Neural crest cell (in vitro differentiated cells): Measurements from ENCODE around the gene KCNS1. TPM values are rescaled to one million over a fixed set of nuclear protein-coding genes. Genes with fewer than 3 reads are reported as not detected.
"Not testable (repeated sequence)": the region's sequence is repeated elsewhere in the genome, so short reads cannot be mapped to it uniquely, and the experiment has no call there.

Experiments
- DNase-seq: peaks from one replicate; pipeline ENCODE4 v3.0.0; 2021; ENCODE audit warnings: low read depth, mixed read lengths, low spot score
- H3K27ac Mint-ChIP-seq: one replicate; pipeline ENCODE4 v1.8.0; 2021; ENCODE audit warnings: mild to moderate bottlenecking, mixed read lengths; ENCODE audit not compliant: unreplicated experiment
- H3K27me3 Mint-ChIP-seq: 2 replicates; pipeline ENCODE4 v1.8.0; 2021; ENCODE audit warnings: low read depth, mild to moderate bottlenecking, mixed read lengths
- H3K36me3 Mint-ChIP-seq: 2 replicates; pipeline ENCODE4 v1.8.0; 2021; ENCODE audit warnings: low read depth, mild to moderate bottlenecking, mixed read lengths
- H3K4me1 Mint-ChIP-seq: 2 replicates; pipeline ENCODE4 v1.8.0; 2021; ENCODE audit warnings: mixed read lengths
- H3K4me3 Mint-ChIP-seq: one replicate; pipeline ENCODE4 v1.8.0; 2021; ENCODE audit warnings: mild to moderate bottlenecking, mixed read lengths
- H3K9me3 Mint-ChIP-seq: 2 replicates; pipeline ENCODE4 v1.8.0; 2021; ENCODE audit warnings: mixed read lengths
- total RNA-seq: library from RNA; stranded (reverse); gene quantifications from 2 replicates; pipeline ENCODE4 v1.2.1, GENCODE V29; 2021
- TF ChIP-seq, protein P1 (sequence below): fragments of 200-600 bp; sonication (generic); conservative IDR thresholded peaks from 2 replicates; pipeline ENCODE4 v1.5.0; 2021; ENCODE audit warnings: antibody characterized with exemption, mild to moderate bottlenecking

Gene KCNS1
- total RNA-seq, 1 donor from 2014 or later, result not detected

GRCh38 chr20:45069261-45069660 lies 31.7 kb downstream of the KCNS1 start:
- Mint-ChIP-seq H3K4me3 (no peak overlapping the region), H3K9me3 (peaks cover 2% of the 10 kb centered on the region), H3K36me3 (peaks cover 12% of the 10 kb centered on the region), H3K27ac (no peak overlapping the region), H3K4me1 (peaks cover 4% of the 10 kb centered on the region), H3K27me3 (no peaks in the 10 kb centered on the region)
- TF ChIP-seq, protein P1, sequence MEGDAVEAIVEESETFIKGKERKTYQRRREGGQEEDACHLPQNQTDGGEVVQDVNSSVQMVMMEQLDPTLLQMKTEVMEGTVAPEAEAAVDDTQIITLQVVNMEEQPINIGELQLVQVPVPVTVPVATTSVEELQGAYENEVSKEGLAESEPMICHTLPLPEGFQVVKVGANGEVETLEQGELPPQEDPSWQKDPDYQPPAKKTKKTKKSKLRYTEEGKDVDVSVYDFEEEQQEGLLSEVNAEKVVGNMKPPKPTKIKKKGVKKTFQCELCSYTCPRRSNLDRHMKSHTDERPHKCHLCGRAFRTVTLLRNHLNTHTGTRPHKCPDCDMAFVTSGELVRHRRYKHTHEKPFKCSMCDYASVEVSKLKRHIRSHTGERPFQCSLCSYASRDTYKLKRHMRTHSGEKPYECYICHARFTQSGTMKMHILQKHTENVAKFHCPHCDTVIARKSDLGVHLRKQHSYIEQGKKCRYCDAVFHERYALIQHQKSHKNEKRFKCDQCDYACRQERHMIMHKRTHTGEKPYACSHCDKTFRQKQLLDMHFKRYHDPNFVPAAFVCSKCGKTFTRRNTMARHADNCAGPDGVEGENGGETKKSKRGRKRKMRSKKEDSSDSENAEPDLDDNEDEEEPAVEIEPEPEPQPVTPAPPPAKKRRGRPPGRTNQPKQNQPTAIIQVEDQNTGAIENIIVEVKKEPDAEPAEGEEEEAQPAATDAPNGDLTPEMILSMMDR, result no peak
- DNase-seq, result no peak

- Mint-ChIP-seq H3K4me1 (peaks cover 4% of the 10 kb centered on the region), H3K9me3 (peaks cover 6% of the 10 kb centered on the region), H3K4me3 (no peak overlapping the region), H3K36me3 (peaks cover 16% of the 10 kb centered on the region), H3K27me3 (no peaks in the 10 kb centered on the region), H3K27ac (no peak overlapping the region)
- DNase-seq, result no peak
- TF ChIP-seq, protein P1, result no peak
Measured at GRCh38 chr20:45067558-45067957, 33.4 kb downstream of the KCNS1 start.

GRCh38 chr20:45067087-45067486 lies 33.8 kb downstream of the KCNS1 start:
- H3K36me3 Mint-ChIP-seq, result peaks cover 19% of the 10 kb centered on the region
- no peak overlapping the region for H3K27ac Mint-ChIP-seq
- TF ChIP-seq, protein P1, result no peak
- no peak overlapping the region for H3K4me3 Mint-ChIP-seq
- DNase-seq, result no peak
- H3K4me1 Mint-ChIP-seq, result peaks cover 4% of the 10 kb centered on the region
- H3K9me3 Mint-ChIP-seq, result peaks cover 6% of the 10 kb centered on the region
- no peaks in the 10 kb centered on the region for H3K27me3 Mint-ChIP-seq

DNA sequence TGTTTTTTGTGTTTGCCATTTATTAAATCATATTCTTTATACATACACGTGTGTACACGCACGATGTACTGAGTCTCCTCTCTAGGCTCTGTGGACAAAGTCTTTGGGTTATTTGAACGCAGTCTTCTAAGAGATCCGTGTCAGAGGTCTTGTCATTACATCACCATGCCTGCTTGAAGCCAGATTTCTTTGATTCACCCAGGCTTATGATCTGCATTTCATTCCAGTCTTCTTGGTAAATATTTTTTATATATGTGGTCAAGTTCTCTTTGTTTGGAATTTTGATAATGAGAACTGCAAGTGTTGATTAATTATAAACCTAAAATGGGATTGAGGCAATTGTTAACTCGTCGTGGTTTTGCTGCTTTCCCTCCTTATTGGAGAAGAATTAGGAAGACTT lies 34.6 kb downstream of the KCNS1 start:
- Mint-ChIP-seq H3K27me3 (no peaks in the 10 kb centered on the region), H3K27ac (no peak overlapping the region)
- no peak for DNase-seq

GRCh38 chr20:45064812-45065211 lies 36.1 kb downstream of the KCNS1 start:
- peaks cover 4% of the 10 kb centered on the region for H3K4me1 Mint-ChIP-seq
- H3K9me3 Mint-ChIP-seq, result peaks cover 6% of the 10 kb centered on the region
- TF ChIP-seq, protein P1, result no peak
- no peak overlapping the region for H3K4me3 Mint-ChIP-seq
- H3K36me3 Mint-ChIP-seq, result peaks cover 13% of the 10 kb centered on the region
- no peak overlapping the region for H3K27ac Mint-ChIP-seq
- DNase-seq, result no peak
- no peaks in the 10 kb centered on the region for H3K27me3 Mint-ChIP-seq

More for the DNA sequence above, 34.6 kb downstream of the KCNS1 start:
- Mint-ChIP-seq H3K4me1 (peaks cover 4% of the 10 kb centered on the region), H3K4me3 (no peak overlapping the region), H3K9me3 (peaks cover 6% of the 10 kb centered on the region), H3K36me3 (peaks cover 19% of the 10 kb centered on the region)
- TF ChIP-seq, protein P1, result no peak

DNA sequence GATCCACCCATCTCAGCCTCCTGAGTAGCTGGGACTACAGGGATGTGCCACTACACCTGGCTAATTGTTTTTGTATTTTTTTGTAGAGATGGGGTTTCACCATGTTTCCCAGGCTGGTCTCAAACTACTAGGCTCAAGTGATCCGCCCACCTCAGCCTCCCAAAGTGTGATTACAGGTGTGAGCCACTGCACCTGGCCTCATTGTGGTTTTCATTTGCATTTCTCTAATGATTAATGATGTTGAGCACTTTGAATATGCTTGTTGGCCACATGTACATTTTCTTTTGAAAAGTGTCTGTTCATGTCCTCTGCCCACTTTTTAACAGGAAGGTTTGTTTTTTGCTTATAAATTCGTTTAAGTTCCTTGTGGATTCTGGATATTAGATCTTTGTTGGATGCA lies 37.8 kb downstream of the KCNS1 start:
- Mint-ChIP-seq H3K36me3 (peaks cover 12% of the 10 kb centered on the region), H3K4me1 (peaks cover 19% of the 10 kb centered on the region)
- not testable (repeated sequence) for H3K27ac Mint-ChIP-seq, H3K27me3 Mint-ChIP-seq, H3K4me3 Mint-ChIP-seq, DNase-seq, H3K9me3 Mint-ChIP-seq
